Measurements from ENCODE around the gene INHBB. TPM values are rescaled to one million over a fixed set of nuclear protein-coding genes. Genes with fewer than 3 reads are reported as not detected.

The INHBB gene
- total RNA-seq, 1 experiment from 2014 or later: not detected

DNA sequence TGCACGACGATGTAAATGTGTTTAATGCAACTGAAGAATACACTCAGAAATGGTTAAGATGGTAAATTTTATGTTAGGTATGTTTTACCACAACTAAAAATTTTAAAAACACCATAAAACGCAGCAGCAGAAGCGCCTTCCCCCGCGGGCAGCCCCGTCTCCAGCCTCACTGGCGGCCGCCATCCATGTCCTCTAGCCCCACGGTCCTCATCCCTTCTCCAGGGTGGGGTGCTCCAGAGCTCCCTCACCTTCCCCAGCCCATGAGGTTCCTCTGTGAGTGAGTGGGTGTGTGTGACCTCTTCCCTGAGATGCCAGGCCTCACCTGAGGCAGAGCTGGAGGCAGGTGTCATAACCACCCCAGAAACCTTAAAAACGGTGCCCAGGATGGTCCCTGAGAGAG is 17.0 kb downstream of the INHBB start:
- Mint-ChIP-seq H3K36me3 (ENCODE audit: insufficient read depth, unreplicated experiment) (no peaks in the 10 kb centered on the region), H3K9me3 (ENCODE audit: low read depth, unreplicated experiment) (no peaks in the 10 kb centered on the region), H3K4me3 (ENCODE audit: low read depth, unreplicated experiment) (no peak overlapping the region), H3K27me3 (ENCODE audit: unreplicated experiment) (peaks cover 88% of the 10 kb centered on the region), H3K4me1 (ENCODE audit: low read depth, unreplicated experiment) (no peaks in the 10 kb centered on the region), H3K27ac (ENCODE audit: unreplicated experiment) (no peak overlapping the region)
- intact Hi-C loops (cut with micrococcal nuclease; ENCODE audit: unreplicated experiment): no loop called here
- CTCF ChIA-PET: no interaction called here
- DNase-seq: no peak
- TF ChIP-seq CTCF (IDR thresholded peaks at IDR 0.05; ENCODE audit: unreplicated experiment): no peak
- no TSS peak for BruUV-seq (replicated peaks)

- no peak for DNase-seq
- Mint-ChIP-seq H3K27ac (ENCODE audit: unreplicated experiment) (no peak overlapping the region), H3K27me3 (ENCODE audit: unreplicated experiment) (peaks cover 80% of the 10 kb centered on the region), H3K4me1 (ENCODE audit: low read depth, unreplicated experiment) (no peaks in the 10 kb centered on the region), H3K9me3 (ENCODE audit: low read depth, unreplicated experiment) (no peaks in the 10 kb centered on the region), H3K4me3 (ENCODE audit: low read depth, unreplicated experiment) (no peak overlapping the region), H3K36me3 (ENCODE audit: insufficient read depth, unreplicated experiment) (no peaks in the 10 kb centered on the region)
- CTCF ChIA-PET: interaction anchor here (0.6 kb wide), 1 partner anchor 673 kb away, joined by 3 read pairs; no protein-coding TSS in a partner anchor
- no TSS peak for BruUV-seq (replicated peaks)
- intact Hi-C loops (cut with micrococcal nuclease; ENCODE audit: unreplicated experiment): no loop called here
- TF ChIP-seq CTCF (IDR thresholded peaks at IDR 0.05; ENCODE audit: unreplicated experiment): no peak
Observed at GRCh38 chr2:120365236-120365793, 19.4 kb downstream of the INHBB start.

DNA sequence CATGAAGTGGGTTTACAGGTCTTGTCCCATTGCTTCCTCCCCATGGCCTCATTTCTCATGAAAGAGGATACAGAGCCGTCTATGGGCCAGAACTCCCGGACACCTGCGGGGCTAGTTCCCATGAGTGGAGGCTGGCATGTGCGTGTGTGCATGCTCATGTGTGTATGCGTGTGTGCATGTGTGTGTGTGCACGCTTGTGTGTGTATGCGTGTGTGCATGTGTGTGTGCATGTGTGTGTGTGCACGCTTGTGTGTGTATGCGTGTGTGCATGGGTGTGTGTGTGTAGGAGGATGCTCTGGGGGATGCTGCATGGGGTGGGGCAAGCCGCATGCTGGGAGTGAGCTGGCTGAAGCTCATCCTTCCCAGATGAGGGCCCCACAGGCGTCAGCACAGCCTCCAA is 20.8 kb downstream of the INHBB start:
- BruUV-seq (replicated peaks): no TSS peak
- Mint-ChIP-seq H3K36me3 (ENCODE audit: insufficient read depth, unreplicated experiment) (no peaks in the 10 kb centered on the region), H3K4me1 (ENCODE audit: low read depth, unreplicated experiment) (no peaks in the 10 kb centered on the region), H3K4me3 (ENCODE audit: low read depth, unreplicated experiment) (no peak overlapping the region), H3K9me3 (ENCODE audit: low read depth, unreplicated experiment) (no peaks in the 10 kb centered on the region), H3K27me3 (ENCODE audit: unreplicated experiment) (peaks cover 77% of the 10 kb centered on the region), H3K27ac (ENCODE audit: unreplicated experiment) (no peak overlapping the region)
- TF ChIP-seq CTCF (IDR thresholded peaks at IDR 0.05; ENCODE audit: unreplicated experiment): no peak
- intact Hi-C loops (cut with micrococcal nuclease; ENCODE audit: unreplicated experiment): no loop called here
- DNase-seq: no peak
- CTCF ChIA-PET: no interaction called here

- H3K36me3 Mint-ChIP-seq (ENCODE audit: insufficient read depth, unreplicated experiment): no peaks in the 10 kb centered on the region
- H3K27me3 Mint-ChIP-seq (ENCODE audit: unreplicated experiment): peaks cover 72% of the 10 kb centered on the region
- no peak for DNase-seq
- intact Hi-C loops (cut with micrococcal nuclease; ENCODE audit: unreplicated experiment): no loop called here
- CTCF ChIA-PET: no interaction called here
- no peak overlapping the region for H3K4me3 Mint-ChIP-seq (ENCODE audit: low read depth, unreplicated experiment)
- no TSS peak for BruUV-seq (replicated peaks)
- H3K27ac Mint-ChIP-seq (ENCODE audit: unreplicated experiment): no peak overlapping the region
- H3K9me3 Mint-ChIP-seq (ENCODE audit: low read depth, unreplicated experiment): no peaks in the 10 kb centered on the region
- TF ChIP-seq CTCF (IDR thresholded peaks at IDR 0.05; ENCODE audit: unreplicated experiment): no peak
- no peaks in the 10 kb centered on the region for H3K4me1 Mint-ChIP-seq (ENCODE audit: low read depth, unreplicated experiment)
Observed at GRCh38 chr2:120367221-120367620, 21.3 kb downstream of the INHBB start.

All from Calu3 (cell line).